ENCODE results near the gene SLX4IP.

DNA sequence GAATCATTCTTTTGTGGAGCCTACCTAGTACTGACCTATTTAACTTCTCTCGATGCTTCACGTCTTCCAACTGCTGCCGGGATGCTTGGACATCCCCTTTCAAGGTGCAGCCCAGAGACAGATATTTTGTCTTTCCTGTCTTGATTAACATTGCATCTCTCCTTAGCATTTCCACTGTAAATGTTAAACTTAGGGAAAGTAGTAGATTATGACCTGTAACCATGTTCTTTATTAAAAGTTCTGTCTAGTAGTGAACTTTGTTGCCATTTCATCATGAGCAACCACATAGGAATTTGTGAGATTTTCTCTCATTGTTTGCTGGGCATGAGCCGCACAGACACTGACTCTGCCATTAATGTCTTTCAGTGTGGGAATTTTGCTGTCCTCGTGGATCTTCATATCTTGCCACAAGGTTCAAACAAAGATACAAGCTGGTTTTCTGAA is 120.8 kb downstream of the SLX4IP start:
- TF ChIP-seq POLR2AphosphoS5 (IDR thresholded peaks at IDR 0.05; ENCODE audit: low read depth, low read length) (no peak), SIN3A (IDR thresholded peaks at IDR 0.05; ENCODE audit: borderline replicate concordance, insufficient read depth, low read length) (no peak), TAF1 (IDR thresholded peaks at IDR 0.05; ENCODE audit: borderline replicate concordance, insufficient read depth, low read length) (no peak)
- TF ChIP-seq, protein P1, sequence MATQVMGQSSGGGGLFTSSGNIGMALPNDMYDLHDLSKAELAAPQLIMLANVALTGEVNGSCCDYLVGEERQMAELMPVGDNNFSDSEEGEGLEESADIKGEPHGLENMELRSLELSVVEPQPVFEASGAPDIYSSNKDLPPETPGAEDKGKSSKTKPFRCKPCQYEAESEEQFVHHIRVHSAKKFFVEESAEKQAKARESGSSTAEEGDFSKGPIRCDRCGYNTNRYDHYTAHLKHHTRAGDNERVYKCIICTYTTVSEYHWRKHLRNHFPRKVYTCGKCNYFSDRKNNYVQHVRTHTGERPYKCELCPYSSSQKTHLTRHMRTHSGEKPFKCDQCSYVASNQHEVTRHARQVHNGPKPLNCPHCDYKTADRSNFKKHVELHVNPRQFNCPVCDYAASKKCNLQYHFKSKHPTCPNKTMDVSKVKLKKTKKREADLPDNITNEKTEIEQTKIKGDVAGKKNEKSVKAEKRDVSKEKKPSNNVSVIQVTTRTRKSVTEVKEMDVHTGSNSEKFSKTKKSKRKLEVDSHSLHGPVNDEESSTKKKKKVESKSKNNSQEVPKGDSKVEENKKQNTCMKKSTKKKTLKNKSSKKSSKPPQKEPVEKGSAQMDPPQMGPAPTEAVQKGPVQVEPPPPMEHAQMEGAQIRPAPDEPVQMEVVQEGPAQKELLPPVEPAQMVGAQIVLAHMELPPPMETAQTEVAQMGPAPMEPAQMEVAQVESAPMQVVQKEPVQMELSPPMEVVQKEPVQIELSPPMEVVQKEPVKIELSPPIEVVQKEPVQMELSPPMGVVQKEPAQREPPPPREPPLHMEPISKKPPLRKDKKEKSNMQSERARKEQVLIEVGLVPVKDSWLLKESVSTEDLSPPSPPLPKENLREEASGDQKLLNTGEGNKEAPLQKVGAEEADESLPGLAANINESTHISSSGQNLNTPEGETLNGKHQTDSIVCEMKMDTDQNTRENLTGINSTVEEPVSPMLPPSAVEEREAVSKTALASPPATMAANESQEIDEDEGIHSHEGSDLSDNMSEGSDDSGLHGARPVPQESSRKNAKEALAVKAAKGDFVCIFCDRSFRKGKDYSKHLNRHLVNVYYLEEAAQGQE (IDR thresholded peaks at IDR 0.05; ENCODE audit: insufficient read depth in 1 of 2, low read depth in 2 of 2, low read length in 2 of 2), result no peak

Measured in PFSK-1 (cell line).